HCT116 (cell line): ENCODE data around the gene STUM. TPM values are rescaled to one million over a fixed set of nuclear protein-coding genes. Genes with fewer than 3 reads are reported as not detected.

Experiments
- ATAC-seq: fragments of 200-7000 bp; cut with Tn5 transposase; 2 replicates; pipeline ENCODE4 v1.9.1; 2020; ENCODE audit warnings: mild to moderate bottlenecking, moderate library complexity
- BruUV-seq: library from RNA; stranded (reverse); fragments of 400-500 nt; replicated peaks from 2 replicates; lab custom pipeline; 2021; lab: Mats Ljungman, UMichigan
- CTCF ChIA-PET: fragments of 300-600 bp; sonication (Branson Sonifier 250); formaldehyde crosslinking; loops from one replicate; lab custom pipeline; 2021; ENCODE audit warnings: antibody characterized with exemption; lab: Charles Lee
- POLR2A ChIA-PET: fragments of 300-600, 350-600 bp; sonication (Branson Sonifier 250); formaldehyde crosslinking; loops from one replicate; lab custom pipeline; 2021; ENCODE audit warnings: antibody characterized with exemption; lab: Charles Lee
- RAD21 ChIA-PET, 2 experiments: fragments of 300-600 bp; sonication (Branson Sonifier 250); formaldehyde crosslinking; loops; one replicate each; lab custom pipeline; 2023; ENCODE audit warnings: low total read pairs in 2 of 2; ENCODE audit not compliant: uncharacterized antibody in 2 of 2, unreplicated experiment in 2 of 2, low non-redundant PET in 1 of 2; lab: Charles Lee
- DNase-seq: peaks from one replicate; pipeline ENCODE4 v3.0.0-alpha.2; 2010; ENCODE audit warnings: low read depth, low spot score
- H2AFZ ChIP-seq: fragments of 200-600 bp; shearing (Covaris generic), sonication (generic); 2 replicates; pipeline ENCODE4 v1.6.1; 2017; ENCODE audit warnings: low read depth, mixed run types, mixed read lengths, antibody characterized with exemption, low read length; ENCODE audit not compliant: poor library complexity, severe bottlenecking
- H3K27ac ChIP-seq: 2 replicates; pipeline ENCODE4 v1.5.1; 2012; ENCODE audit warnings: low read depth, low read length
- H3K27me3 ChIP-seq: fragments of 200-600 bp; sonication (generic); 2 replicates; pipeline ENCODE4 v1.6.1; 2016; ENCODE audit warnings: mixed run types, low read length, mixed read lengths; ENCODE audit not compliant: insufficient read depth
- H3K36me3 ChIP-seq, 2 experiments: fragments of 200-500 bp in 1 of 2; fragments of 200-600 bp in 1 of 2; sonication (Bioruptor generic) in 1 of 2; sonication (generic) in 1 of 2; 2 replicates each; pipeline versions ENCODE4 v1.5.1 to v1.6.1; 2014 to 2016; ENCODE audit warnings: low read length in 2 of 2, inconsistent platforms in 1 of 2, mixed read lengths in 1 of 2, mixed run types in 1 of 2; ENCODE audit not compliant: insufficient read depth in 2 of 2, control insufficient read depth in 1 of 2
- H3K4me1 ChIP-seq, 2 experiments: fragments of 200-600 bp in 1 of 2; sonication (generic) in 1 of 2; 2 replicates each; pipeline versions ENCODE4 v1.5.1 to v1.6.1; 2012 to 2017; ENCODE audit warnings: low read length in 2 of 2, inconsistent platforms in 1 of 2, mild to moderate bottlenecking in 1 of 2, mixed read lengths in 1 of 2, mixed run types in 1 of 2, moderate library complexity in 1 of 2; ENCODE audit not compliant: insufficient read depth in 2 of 2, control insufficient read depth in 1 of 2
- H3K4me2 ChIP-seq: fragments of 200-600 bp; sonication (generic); 2 replicates; pipeline ENCODE4 v1.6.1; 2017; ENCODE audit warnings: mixed run types, low read length, mixed read lengths
- H3K4me3 ChIP-seq, 2 experiments: fragments of 200-600 bp in 1 of 2; sonication (generic) in 1 of 2; replicated peaks in 1 of 2; 2 replicates each; pipeline ENCODE4 v1.5.1; 2011 to 2016; ENCODE audit warnings: low read length in 2 of 2, control low read depth in 1 of 2, low read depth in 1 of 2, mild to moderate bottlenecking in 1 of 2, mixed read lengths in 1 of 2, mixed run types in 1 of 2
- H3K79me2 ChIP-seq: fragments of 200-600 bp; sonication (generic); 2 replicates; pipeline ENCODE4 v1.6.1; 2017; ENCODE audit warnings: mild to moderate bottlenecking, mixed run types, low read length, moderate library complexity, mixed read lengths; ENCODE audit not compliant: insufficient read depth
- H3K9ac ChIP-seq: fragments of 200-600 bp; sonication (generic); 2 replicates; pipeline ENCODE4 v1.6.1; 2016; ENCODE audit warnings: low read length, mixed read lengths
- H3K9me2 ChIP-seq: fragments of 200-600 bp; sonication (generic), shearing (Covaris generic); 2 replicates; pipeline ENCODE4 v1.6.1; 2017; ENCODE audit warnings: mixed run types, mild to moderate bottlenecking, moderate library complexity; ENCODE audit not compliant: insufficient read depth
- H3K9me3 ChIP-seq, 2 experiments: fragments of 200-500 bp in 1 of 2; fragments of 200-600 bp in 1 of 2; sonication (Bioruptor generic) in 1 of 2; sonication (generic) in 1 of 2; 2 replicates each; pipeline ENCODE4 v1.6.1; 2014 to 2017; ENCODE audit warnings: low read length in 2 of 2, mixed read lengths in 2 of 2, inconsistent platforms in 1 of 2, low read depth in 1 of 2, mild to moderate bottlenecking in 1 of 2, mixed run types in 1 of 2, moderate library complexity in 1 of 2; ENCODE audit not compliant: control insufficient read depth in 1 of 2, insufficient read depth in 1 of 2
- H4K20me1 ChIP-seq: fragments of 200-600 bp; sonication (generic), shearing (Covaris generic); 2 replicates; pipeline ENCODE4 v1.6.1; 2017; ENCODE audit warnings: mixed run types, mild to moderate bottlenecking, moderate library complexity; ENCODE audit not compliant: insufficient read depth
- ELF1 ChIP-seq: IDR thresholded peaks from 2 replicates; pipeline ENCODE4 v1.6.1; 2012; ENCODE audit warnings: low read depth, borderline replicate concordance
- EZH2 ChIP-seq: fragments of 200-600 bp; sonication (generic); IDR thresholded peaks from 2 replicates; pipeline ENCODE4 v1.6.1; 2017; ENCODE audit warnings: antibody characterized with exemption, mixed run types
- EZH2phosphoT487 ChIP-seq: fragments of 200-600 bp; IDR thresholded peaks from 2 replicates; pipeline ENCODE4 v1.6.1; 2018; ENCODE audit warnings: antibody characterized with exemption, borderline replicate concordance
- FOSL1 ChIP-seq: IDR thresholded peaks from 2 replicates; pipeline ENCODE4 v1.6.1; 2012; ENCODE audit warnings: low read depth
- MAX ChIP-seq: IDR thresholded peaks from 2 replicates; pipeline ENCODE4 v1.6.1; 2012
- POLR2A ChIP-seq: IDR thresholded peaks from 2 replicates; pipeline ENCODE4 v1.7.0; 2011; ENCODE audit warnings: borderline replicate concordance; ENCODE audit not compliant: insufficient read depth, insufficient read length; ENCODE audit errors: extremely low read depth
- SIN3A ChIP-seq: IDR thresholded peaks from 2 replicates; pipeline ENCODE4 v1.6.1; 2012; ENCODE audit warnings: low read depth
- SP1 ChIP-seq: IDR thresholded peaks from 2 replicates; pipeline ENCODE4 v1.6.1; 2012; ENCODE audit warnings: low read depth
- TCF7L2 ChIP-seq: IDR thresholded peaks from 2 replicates; pipeline ENCODE4 v1.7.0; 2011; ENCODE audit warnings: borderline replicate concordance, inconsistent platforms; ENCODE audit not compliant: insufficient read depth, insufficient read length; ENCODE audit errors: extremely low read depth
- ZBTB33 ChIP-seq: IDR thresholded peaks from 2 replicates; pipeline ENCODE4 v1.6.1; 2011; ENCODE audit warnings: mild to moderate bottlenecking, low read length, moderate library complexity; ENCODE audit not compliant: insufficient replicate concordance; ENCODE audit errors: extremely low read depth
- ZNF274 ChIP-seq: fragments of 200-500 bp; sonication (Bioruptor generic); IDR thresholded peaks from 2 replicates; pipeline ENCODE4 v1.6.1; 2014; ENCODE audit warnings: mild to moderate bottlenecking, low read depth, low read length, inconsistent platforms
- intact Hi-C: fragments of 100-400 bp; cut with micrococcal nuclease; formaldehyde crosslinking; loops from 2 replicates; pipeline ENCODE4 v1.10.0; 2022
- total RNA-seq: library from RNA; stranded (reverse); gene quantifications from one replicate; pipeline ENCODE4 v1.2.1, GENCODE V29; 2021; ENCODE audit not compliant: unreplicated experiment

STUM gene
- total RNA-seq, 1 experiment from 2014 or later: not detected

DNA sequence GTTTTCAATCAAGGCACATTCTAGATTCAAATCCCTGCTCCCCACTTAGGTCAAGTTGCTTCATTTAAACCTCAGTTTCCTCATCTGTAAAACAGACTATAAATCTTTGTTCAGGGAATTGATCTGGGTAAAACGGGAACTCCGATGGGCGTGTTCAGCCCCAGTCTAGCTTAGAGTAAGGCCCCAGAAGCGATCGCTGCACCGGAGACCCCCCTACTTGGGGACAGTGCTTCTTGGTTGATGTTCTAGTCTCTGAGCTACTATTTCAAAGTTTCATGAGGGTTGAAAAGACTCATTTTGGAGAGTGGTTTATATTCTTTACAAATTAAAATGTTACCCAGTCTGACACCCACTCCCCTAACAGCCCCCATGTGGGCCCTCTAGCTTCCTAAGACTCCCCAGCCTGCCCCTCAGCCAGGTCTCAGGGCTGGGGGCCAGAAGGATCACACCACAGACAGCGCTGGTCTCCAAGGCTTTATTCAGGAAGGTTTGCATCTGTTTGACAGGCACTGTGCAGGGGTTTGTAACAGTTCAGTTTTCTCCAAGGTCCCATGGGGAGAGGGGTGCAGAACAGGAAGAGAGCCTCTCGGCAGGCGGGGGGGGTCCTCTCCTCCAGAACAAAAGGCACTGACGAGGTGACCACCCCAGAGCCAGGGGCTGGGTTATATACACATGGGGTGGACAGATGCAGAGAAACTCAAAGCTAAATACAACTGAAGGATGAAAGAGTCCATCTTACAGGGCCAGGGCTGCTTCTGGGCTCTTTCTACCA, 82.9 kb downstream of the STUM start:
- BruUV-seq: no TSS peak
- H3K9me2 ChIP-seq: no peaks in the 10 kb centered on the region
- peaks cover 7 to 18% of the 10 kb centered on the region in 2 experiments; a peak in 3 of 4 replicates for H3K4me1 ChIP-seq
- no peaks in the 10 kb centered on the region for H3K9me3 ChIP-seq
- no peak overlapping the region for H3K27ac ChIP-seq
- H3K79me2 ChIP-seq: no peaks in the 10 kb centered on the region
- ChIA-PET RAD21 (no interaction called here), CTCF (interaction anchor here (0.6 kb wide), 1 partner anchor 197 kb away, joined by 4 read pairs; no protein-coding TSS in a partner anchor), POLR2A (no interaction called here)
- no peak overlapping the region for H3K4me3 ChIP-seq
- TF ChIP-seq MAX (no peak), SP1 (no peak), FOSL1 (no peak), POLR2A (no peak), ELF1 (no peak), TCF7L2 (no peak), EZH2phosphoT487 (no peak), ZNF274 (no peak), ZBTB33 (no peak), SIN3A (no peak), EZH2 (no peak)
- no peak overlapping the region for H2AFZ ChIP-seq
- no peaks in the 10 kb centered on the region for H4K20me1 ChIP-seq
- no peaks in the 10 kb centered on the region for H3K36me3 ChIP-seq
- intact Hi-C loops: loop anchor here (10.0 kb wide), 1 partner anchor 303 kb away; no protein-coding TSS in a partner anchor
- H3K27me3 ChIP-seq: 0 out of 2 replicates have a peak, but pooled peaks cover 3% of the 10 kb centered on the region
- H3K4me2 ChIP-seq: no peak overlapping the region
- ATAC-seq: no peak
- no peak for DNase-seq
- H3K9ac ChIP-seq: no peak overlapping the region
